Hematopoietic multipotent progenitor cell treated with erythropoietin and hydrocortisone succinate and interleukin-3 and kit ligand, for 15 days (in vitro differentiated cells): ENCODE data around the gene GSTM1.
A peak's percentile ranks its signal among the peaks of the same experiment; 100 is the strongest.
"Not testable (repeated sequence)": the region's sequence is repeated elsewhere in the genome, so short reads cannot be mapped to it uniquely, and the experiment has no call there.

Source experiments
- DNase-seq: peaks from one replicate; pipeline ENCODE4 v3.0.0-alpha.2; 2015; ENCODE audit warnings: low spot score

GSTM1 gene

DNA sequence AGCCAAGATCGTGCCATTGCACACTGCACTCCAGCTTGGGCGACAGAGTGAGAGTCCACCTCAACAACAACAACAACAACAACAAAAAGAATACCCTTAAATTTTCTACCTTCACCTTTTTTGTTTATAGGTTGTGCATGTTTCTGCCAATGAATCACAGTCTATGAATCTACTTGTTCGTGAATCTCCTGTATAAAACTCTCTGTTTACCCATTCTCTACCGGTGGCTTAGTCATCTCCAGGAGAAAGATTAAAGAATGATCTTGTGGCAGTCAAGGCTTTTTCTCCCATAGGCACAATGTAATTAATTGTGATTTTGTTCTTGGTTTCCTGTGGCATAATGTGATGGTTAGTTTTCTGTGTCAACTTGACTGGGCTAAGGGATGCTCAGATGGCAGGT lies 10.2 kb downstream of the GSTM1 start:
- DNase-seq, result not testable (repeated sequence)

DNA sequence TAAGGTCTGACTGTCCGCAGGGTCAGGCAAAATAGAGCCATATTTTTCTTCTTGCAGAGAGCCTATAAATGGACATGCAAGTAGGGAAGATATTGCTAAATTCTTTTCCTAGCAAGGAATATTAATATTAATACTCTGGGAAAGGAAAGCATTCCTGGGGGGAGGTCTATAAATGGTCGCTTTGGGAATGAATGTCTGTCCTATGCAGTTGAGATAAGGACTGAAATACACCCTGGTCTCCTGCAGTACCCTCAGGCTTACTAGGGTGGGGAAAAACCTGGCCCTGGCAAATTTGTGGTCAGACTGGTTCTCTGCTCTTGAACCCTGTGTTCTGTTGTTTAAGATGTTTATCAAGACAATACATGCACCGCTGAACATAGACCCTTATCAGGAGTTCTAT lies 15.3 kb downstream of the GSTM1 start:
- DNase-seq, result not testable (repeated sequence)

GRCh38 chr1:109704173-109704572 lies 16.6 kb downstream of the GSTM1 start:
- DNase-seq, result peak; percentile 0

DNA sequence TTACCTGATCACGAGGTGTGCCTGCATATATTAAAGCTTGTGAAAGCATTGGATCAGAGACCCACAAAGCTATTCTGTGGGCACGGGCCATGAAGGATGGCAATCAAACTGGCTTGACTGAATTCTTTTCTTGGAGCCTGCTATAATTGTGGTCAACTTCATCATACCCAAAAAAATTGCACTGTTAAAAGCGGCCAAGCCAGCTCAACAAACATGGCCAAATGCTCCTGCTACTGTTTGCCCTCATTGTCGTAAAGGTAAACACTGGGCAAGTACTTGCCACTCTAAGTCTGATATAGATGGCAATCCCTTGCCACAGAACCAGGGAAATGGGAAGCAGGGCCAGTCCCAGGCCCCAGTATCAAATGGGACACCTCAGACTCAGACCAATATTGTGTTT lies 17.8 kb downstream of the GSTM1 start:
- peak; percentile 0 for DNase-seq

- peak; percentile 0 for DNase-seq
Measured at GRCh38 chr1:109708949-109709348, 21.3 kb downstream of the GSTM1 start.

DNA sequence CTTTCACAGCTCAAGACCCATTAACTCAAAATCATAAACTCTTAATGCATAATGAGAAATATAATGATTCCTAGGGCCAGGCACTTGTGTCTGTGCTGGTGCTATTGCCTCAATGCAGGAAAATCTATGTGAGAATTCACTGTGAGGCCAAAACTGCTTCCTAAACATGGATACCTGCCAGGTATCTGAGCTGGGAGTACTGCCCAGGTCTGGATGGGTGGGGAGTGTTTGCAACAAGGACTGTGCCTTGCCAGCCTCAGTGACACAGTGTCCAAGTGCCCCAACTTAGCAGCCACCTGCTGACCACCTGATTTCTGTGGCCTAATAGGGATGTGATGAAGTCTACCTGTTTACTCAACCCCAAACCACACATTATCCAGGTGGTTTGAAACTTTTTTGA lies 22.2 kb downstream of the GSTM1 start:
- peak; percentile 0 for DNase-seq

DNA sequence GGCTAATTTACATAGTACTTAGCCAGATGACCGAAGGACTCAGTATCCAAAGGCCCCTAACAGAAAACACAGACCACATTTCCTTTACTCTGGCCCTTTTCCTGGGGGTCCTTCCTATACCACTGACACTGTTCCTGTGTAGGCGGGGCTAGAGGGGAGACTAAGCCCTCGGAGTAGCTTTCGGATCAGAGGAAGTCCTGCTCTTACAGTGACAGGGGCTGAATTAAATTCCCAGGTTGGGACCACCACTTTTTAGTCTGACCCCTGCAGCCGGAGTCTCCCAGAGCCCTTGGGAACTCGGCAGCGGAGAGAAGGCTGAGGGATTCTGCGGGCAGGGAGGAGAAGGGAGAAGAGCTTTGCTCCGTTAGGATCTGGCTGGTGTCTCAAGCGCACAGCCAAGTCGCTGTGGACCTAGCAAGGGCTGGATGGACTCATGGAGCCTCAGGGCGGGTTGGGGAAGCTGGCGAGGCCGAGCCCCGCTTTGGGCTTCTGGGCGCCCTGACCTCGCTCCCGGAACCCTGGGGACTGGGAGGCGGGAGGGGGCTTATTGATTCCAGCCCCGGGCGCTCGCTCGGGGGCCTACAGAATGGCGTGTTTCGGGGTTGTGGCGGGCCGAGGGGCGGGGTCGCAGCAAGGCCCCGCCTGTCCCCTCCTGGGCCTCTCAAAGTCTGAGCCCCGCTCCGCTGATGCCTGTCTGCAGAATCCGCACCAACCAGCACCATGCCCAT lies 24.1 kb downstream of the GSTM1 start, which contains the start of gene GSTM5:
Gene GSTM5 (plus strand): TSS at position 659 of the 728 bp plus-strand sequence. CDS start 62 bp downstream, at position 721.
- not testable (repeated sequence) for DNase-seq

- DNase-seq, result no peak
Measured at GRCh38 chr1:109712321-109712864, 24.8 kb downstream of the GSTM1 start.

GRCh38 chr1:109713636-109714035 lies 26.0 kb downstream of the GSTM1 start:
- DNase-seq, result peak; percentile 0

DNA sequence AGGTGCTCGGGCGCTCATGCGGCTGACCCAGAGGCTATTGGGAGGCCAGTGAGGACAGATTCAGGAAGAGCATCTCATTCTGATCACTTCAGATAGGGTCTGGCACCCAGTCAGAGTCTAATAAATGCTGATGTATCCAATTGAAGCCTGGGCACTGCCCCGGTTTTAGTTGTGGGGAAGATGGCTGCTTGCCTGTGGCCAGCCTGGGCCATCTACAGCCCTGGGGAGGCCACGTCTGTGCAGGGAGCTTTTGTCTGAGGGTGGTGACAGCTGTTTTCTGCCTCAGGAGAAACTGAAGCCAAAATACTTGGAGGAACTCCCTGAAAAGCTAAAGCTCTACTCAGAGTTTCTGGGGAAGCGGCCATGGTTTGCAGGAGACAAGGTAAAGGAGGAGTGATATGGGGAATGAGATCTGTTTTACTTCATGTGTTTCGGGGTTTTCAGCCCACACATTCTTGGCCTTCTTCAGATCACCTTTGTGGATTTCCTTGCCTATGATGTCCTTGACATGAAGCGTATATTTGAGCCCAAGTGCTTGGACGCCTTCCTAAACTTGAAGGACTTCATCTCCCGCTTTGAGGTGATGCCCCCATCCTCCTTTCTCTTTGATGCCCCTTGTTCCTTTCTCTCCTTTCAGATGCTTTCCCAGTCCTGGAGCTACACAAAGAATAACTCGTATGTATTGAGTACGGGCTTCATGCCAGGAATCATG lies 27.2 kb downstream of the GSTM1 start:
- peak; percentile 1 for DNase-seq

- DNase-seq, result no peak
Measured at GRCh38 chr1:109716121-109716520, 28.5 kb downstream of the GSTM1 start.

DNA sequence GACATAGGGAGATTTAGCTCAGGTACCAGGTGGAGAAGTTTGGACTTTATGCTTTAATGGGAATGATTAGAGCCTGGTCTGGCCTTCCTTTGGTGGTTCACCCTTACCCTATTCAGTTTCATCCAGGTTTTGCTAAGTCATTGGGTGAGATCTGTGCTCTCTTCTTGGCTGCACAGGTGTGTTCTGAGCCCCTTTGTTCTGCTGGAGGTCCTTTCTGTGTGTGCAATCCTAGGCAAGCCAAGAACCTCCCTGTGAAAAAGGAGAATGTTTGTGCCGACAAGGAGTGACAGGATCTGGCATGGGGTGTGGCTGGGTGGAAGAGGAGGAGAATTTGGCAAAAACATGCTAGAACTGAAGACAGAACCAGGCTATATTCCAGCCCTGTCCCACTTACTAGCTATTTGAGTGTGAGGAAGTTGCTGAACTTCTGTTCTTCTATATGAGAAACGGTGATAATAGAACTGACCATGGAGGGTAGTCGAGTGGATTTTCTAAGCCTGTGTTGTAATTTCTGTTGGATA lies 29.0 kb downstream of the GSTM1 start:
- DNase-seq, result no peak

- no peak for DNase-seq
Measured at GRCh38 chr1:109717729-109718128, 30.1 kb downstream of the GSTM1 start.

DNA sequence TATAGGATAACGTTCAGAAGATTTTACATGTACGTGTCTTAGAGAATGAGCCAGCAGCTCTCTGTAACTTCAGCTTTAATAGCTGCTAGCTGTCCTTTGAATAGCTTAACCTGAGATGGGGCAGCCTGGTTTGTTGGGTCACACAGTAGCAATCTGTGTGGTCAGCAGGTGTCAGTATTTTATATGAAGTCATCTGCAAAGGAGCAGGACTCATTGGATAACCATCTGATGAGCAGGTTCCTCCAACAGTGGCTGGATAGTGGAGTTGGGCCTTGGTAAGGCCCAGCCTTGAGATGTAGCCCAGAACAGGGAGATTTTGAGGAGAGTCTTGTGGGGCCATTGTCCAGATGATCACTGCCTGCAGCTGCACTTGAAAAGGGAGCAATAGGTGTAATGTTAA lies 30.9 kb downstream of the GSTM1 start:
- no peak for DNase-seq

GRCh38 chr1:109719337-109719837 lies 31.8 kb downstream of the GSTM1 start:
- DNase-seq, result peak; percentile 51

- DNase-seq, result no peak
Measured at GRCh38 chr1:109721042-109721441, 33.4 kb downstream of the GSTM1 start.

- no peak for DNase-seq
Measured at GRCh38 chr1:109721971-109722370, 34.4 kb downstream of the GSTM1 start.

DNA sequence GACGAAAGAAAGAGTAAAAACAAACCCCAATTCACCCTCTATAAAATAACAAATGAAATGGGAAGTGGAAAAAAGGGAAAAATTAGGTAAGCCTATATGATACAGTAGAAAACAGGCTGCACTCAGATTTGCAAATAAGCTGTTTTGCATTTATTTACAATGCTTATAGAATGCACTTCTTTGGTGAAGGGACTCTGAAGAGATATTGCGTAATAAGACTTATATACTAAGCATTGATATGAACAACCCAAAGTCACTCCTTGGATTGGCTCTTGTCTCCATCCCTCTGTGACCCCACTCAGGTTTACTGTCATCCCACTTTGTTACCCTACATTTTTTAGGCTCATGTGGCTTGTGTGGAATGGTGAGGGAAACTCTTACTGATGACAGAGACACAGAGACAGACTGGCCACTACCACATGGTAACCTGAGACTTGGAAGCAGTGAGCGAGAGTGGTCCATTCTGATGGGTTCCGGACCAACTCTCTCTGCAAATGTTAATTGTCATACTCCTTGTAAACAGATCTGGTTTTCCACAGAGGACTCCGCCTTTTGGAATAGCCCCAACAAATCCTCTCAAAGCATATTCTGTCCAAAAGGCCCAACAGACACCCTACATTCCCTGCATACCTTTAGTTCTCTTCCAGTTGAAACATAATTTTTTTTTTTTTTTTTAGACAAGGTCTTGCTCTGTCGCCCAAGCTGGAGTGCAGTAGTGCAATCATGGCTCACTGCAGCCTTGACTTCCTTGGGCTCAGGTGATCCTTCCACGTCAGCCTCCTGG lies 35.5 kb downstream of the GSTM1 start:
- DNase-seq, result no peak

GRCh38 chr1:109724933-109725332 lies 37.3 kb downstream of the GSTM1 start:
- DNase-seq, result no peak

DNA sequence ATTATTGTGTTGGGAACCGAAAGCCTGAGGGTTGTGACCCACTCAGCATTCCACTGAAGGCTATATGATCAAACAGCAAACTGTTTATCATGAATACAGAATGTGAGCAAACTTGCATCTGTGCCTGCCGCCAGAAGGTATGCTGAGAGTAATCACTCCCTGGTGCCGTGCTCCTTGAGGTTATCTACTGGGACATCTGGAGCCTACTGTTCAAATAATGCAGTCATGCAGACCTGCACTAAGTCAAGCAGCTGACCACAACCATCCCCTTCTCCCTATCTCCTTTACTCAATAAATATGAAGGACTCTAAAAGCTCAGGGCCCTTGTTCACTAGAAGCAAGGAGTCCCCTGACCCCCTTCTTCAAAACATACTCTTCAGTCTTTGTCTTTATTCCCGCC lies 37.9 kb downstream of the GSTM1 start:
- no peak for DNase-seq

GRCh38 chr1:109726007-109726406 lies 38.4 kb downstream of the GSTM1 start:
- DNase-seq, result no peak
